ENCODE measurements around the gene ASAP2.

- TF ChIP-seq POLR2A (IDR thresholded peaks at IDR 0.05; ENCODE audit: low read depth, low read length) (no peak), POLR2AphosphoS5 (IDR thresholded peaks at IDR 0.05; ENCODE audit: low read depth, low read length) (no peak), TAF1 (IDR thresholded peaks at IDR 0.05; ENCODE audit: low read depth, low read length) (no peak), POU2F2 (IDR thresholded peaks at IDR 0.05; ENCODE audit: low read depth, low read length) (no peak), SPI1 (IDR thresholded peaks at IDR 0.05; ENCODE audit: low read depth, low read length) (0 out of 2 replicates have a peak, but pooled peaks have one; percentile 15)
Observed at GRCh38 chr2:9336241-9336575, 129.6 kb downstream of the ASAP2 start.
